GM19043 (cell line): ENCODE measurements around the gene VPS54.
"Not testable (repeated sequence)": the region's sequence is repeated elsewhere in the genome, so short reads cannot be mapped to it uniquely, and the experiment has no call there.

ENCODE experiments used
- ATAC-seq: cut with Tn5 transposase; IDR thresholded peaks from one replicate; pipeline ENCODE4 v1.9.1; 2021; ENCODE audit warnings: low read depth; ENCODE audit not compliant: unreplicated experiment

Gene VPS54

GRCh38 chr2:64023485-64024258 lies 4.4 kb upstream of the VPS54 start:
- no peak for ATAC-seq

GRCh38 chr2:64021578-64021977 lies 2.4 kb upstream of the VPS54 start:
- ATAC-seq, result no peak

GRCh38 chr2:64019975-64020528 lies 824 bp upstream of the VPS54 start:
- ATAC-seq, result no peak

GRCh38 chr2:64018701-64019082 lies 536 bp downstream of the VPS54 start:
- peak; percentile 45 for ATAC-seq

- ATAC-seq, result no peak
Measured at GRCh38 chr2:64017811-64018700, 1.2 kb downstream of the VPS54 start.

- ATAC-seq, result no peak
Measured at GRCh38 chr2:64015898-64016297, 3.3 kb downstream of the VPS54 start.

- no peak for ATAC-seq
Measured at GRCh38 chr2:64015391-64015790, 3.8 kb downstream of the VPS54 start.

GRCh38 chr2:64014628-64015027 lies 4.6 kb downstream of the VPS54 start:
- no peak for ATAC-seq

GRCh38 chr2:64013053-64013452 lies 6.2 kb downstream of the VPS54 start:
- no peak for ATAC-seq

- no peak for ATAC-seq
Measured at GRCh38 chr2:64012115-64012514, 7.1 kb downstream of the VPS54 start.

GRCh38 chr2:64008434-64009009 lies 10.7 kb downstream of the VPS54 start:
- no peak for ATAC-seq

GRCh38 chr2:64007924-64008323 lies 11.3 kb downstream of the VPS54 start:
- ATAC-seq, result no peak

GRCh38 chr2:64005707-64006356 lies 13.4 kb downstream of the VPS54 start:
- ATAC-seq, result no peak

GRCh38 chr2:64003239-64003638 lies 16.0 kb downstream of the VPS54 start:
- ATAC-seq, result no peak

GRCh38 chr2:64001382-64002101 lies 17.7 kb downstream of the VPS54 start:
- no peak for ATAC-seq

GRCh38 chr2:64000630-64001381 lies 18.4 kb downstream of the VPS54 start:
- no peak for ATAC-seq

- no peak for ATAC-seq
Measured at GRCh38 chr2:63999049-63999448, 20.2 kb downstream of the VPS54 start.

- not testable (repeated sequence) for ATAC-seq
Measured at GRCh38 chr2:63996582-63997198, 22.5 kb downstream of the VPS54 start.
